IPS-18a (cell line): Measurements from ENCODE around the gene UNC5C.

Experiments used
- H3K27ac ChIP-seq: one replicate; pipeline ENCODE4 v1.5.1; 2013; ENCODE audit warnings: low read length
- H3K27me3 ChIP-seq: one replicate; pipeline ENCODE4 v1.6.1; 2013; ENCODE audit warnings: mild to moderate bottlenecking, low read length; ENCODE audit not compliant: control insufficient read depth, insufficient read depth
- H3K36me3 ChIP-seq: one replicate; pipeline ENCODE4 v1.6.1; 2013; ENCODE audit warnings: low read depth, low read length; ENCODE audit not compliant: control insufficient read depth
- H3K4me1 ChIP-seq: one replicate; pipeline ENCODE4 v1.6.1; 2013; ENCODE audit warnings: low read depth, low read length; ENCODE audit not compliant: control insufficient read depth
- H3K4me3 ChIP-seq: one replicate; pipeline ENCODE4 v1.5.1; 2013; ENCODE audit warnings: low read length
- H3K9ac ChIP-seq: one replicate; pipeline ENCODE4 v1.6.1; 2013; ENCODE audit warnings: mild to moderate bottlenecking, low read length, moderate library complexity
- H3K9me3 ChIP-seq: one replicate; pipeline ENCODE4 v1.6.1; 2013; ENCODE audit warnings: low read depth, low read length; ENCODE audit not compliant: control insufficient read depth

The UNC5C gene

DNA sequence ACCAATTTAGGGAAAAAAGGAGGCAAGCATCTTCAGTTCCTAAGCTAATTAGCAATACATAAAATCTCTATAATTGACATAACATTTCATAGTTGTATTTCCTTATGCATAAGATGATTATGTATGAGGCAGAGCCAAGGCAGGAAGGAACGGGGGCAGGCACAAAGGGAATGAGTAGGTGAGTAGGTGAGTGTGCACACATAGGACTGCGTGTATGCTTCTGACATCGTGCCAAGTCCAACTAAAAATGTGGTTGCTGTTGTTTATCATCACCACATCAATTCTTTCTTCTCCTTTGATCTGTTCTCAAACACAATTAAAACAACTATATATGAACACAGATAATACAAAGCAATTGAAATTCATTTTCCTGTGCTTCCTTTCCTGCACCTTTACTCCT, 131.2 kb downstream of the UNC5C start:
- no peak overlapping the region for H3K27ac ChIP-seq

DNA sequence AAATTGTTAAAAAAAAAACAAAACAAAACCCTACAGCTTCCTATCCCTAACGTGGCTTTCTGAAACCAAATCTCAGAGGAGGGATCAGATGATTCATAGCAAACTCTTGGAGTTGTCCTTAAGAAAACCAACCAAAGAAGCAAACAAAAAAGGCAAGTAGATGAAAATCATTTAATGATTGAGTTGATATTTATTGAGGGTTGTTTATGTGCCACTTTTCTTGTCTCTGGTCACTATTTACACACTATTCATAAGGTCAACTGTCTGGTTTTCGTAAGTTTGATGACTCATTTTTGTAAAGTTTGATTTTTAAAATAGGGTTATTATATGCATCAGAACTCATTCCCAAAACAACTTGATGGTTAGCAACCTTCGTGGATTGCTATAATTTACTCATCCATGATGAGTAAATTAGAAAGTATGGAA, 133.4 kb downstream of the UNC5C start:
- H3K27me3 ChIP-seq: no peaks in the 10 kb centered on the region
- H3K36me3 ChIP-seq: no peaks in the 10 kb centered on the region
- no peaks in the 10 kb centered on the region for H3K4me1 ChIP-seq
- no peaks in the 10 kb centered on the region for H3K9me3 ChIP-seq
- no peak overlapping the region for H3K27ac ChIP-seq
- H3K4me3 ChIP-seq: no peak overlapping the region
- H3K9ac ChIP-seq: no peak overlapping the region

More for the DNA sequence above, 131.2 kb downstream of the UNC5C start:
- Histone ChIP-seq H3K4me3 (no peak overlapping the region), H3K4me1 (no peaks in the 10 kb centered on the region), H3K27me3 (no peaks in the 10 kb centered on the region), H3K9me3 (no peaks in the 10 kb centered on the region), H3K9ac (no peak overlapping the region), H3K36me3 (no peaks in the 10 kb centered on the region)

GRCh38 chr4:95411371-95412088, 137.2 kb downstream of the UNC5C start:
- H3K27me3 ChIP-seq: no peaks in the 10 kb centered on the region
- H3K9ac ChIP-seq: no peak overlapping the region
- no peaks in the 10 kb centered on the region for H3K36me3 ChIP-seq
- H3K4me3 ChIP-seq: no peak overlapping the region
- H3K9me3 ChIP-seq: no peaks in the 10 kb centered on the region
- no peak overlapping the region for H3K27ac ChIP-seq
- H3K4me1 ChIP-seq: no peaks in the 10 kb centered on the region

DNA sequence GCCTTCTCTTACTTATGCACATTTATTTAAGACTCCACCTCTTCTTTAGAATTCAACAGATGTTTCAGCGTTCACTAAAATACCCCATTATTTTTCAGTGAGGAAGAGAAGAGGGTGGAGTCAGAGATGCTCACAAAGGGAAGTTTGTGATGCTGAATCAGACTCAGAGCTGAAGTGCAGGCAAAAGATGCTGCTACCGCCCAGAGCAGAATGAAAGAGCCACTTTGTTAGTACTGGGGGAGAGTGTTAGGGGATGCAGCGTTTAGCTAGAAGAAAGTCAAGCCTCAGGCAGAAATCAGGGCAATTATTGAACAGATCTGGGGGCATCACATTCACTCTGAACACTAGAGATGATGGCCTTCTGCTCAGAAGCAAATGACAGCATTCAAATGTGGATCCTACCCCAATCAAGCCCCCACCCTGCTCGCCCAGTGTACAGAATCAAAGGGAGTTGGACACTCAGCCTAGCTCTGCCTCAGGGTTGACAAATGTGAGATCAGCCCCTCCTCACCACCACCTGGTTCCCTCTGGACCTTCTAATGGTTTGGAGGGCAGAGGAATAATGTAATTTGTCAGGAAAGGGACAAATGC, 138.3 kb downstream of the UNC5C start:
- no peak overlapping the region for H3K4me3 ChIP-seq
- H3K9me3 ChIP-seq: no peaks in the 10 kb centered on the region
- no peak overlapping the region for H3K27ac ChIP-seq
- H3K27me3 ChIP-seq: no peaks in the 10 kb centered on the region
- no peak overlapping the region for H3K9ac ChIP-seq
- H3K36me3 ChIP-seq: no peaks in the 10 kb centered on the region
- no peaks in the 10 kb centered on the region for H3K4me1 ChIP-seq

- H3K27ac ChIP-seq: no peak overlapping the region
- no peaks in the 10 kb centered on the region for H3K27me3 ChIP-seq
- no peaks in the 10 kb centered on the region for H3K9me3 ChIP-seq
- no peaks in the 10 kb centered on the region for H3K36me3 ChIP-seq
- no peak overlapping the region for H3K4me3 ChIP-seq
- H3K4me1 ChIP-seq: no peaks in the 10 kb centered on the region
- no peak overlapping the region for H3K9ac ChIP-seq
Measured at GRCh38 chr4:95409750-95410149, 139.0 kb downstream of the UNC5C start.

- H3K4me1 ChIP-seq: no peaks in the 10 kb centered on the region
- H3K9me3 ChIP-seq: no peaks in the 10 kb centered on the region
- H3K4me3 ChIP-seq: no peak overlapping the region
- H3K9ac ChIP-seq: no peak overlapping the region
- H3K36me3 ChIP-seq: no peaks in the 10 kb centered on the region
- no peaks in the 10 kb centered on the region for H3K27me3 ChIP-seq
- H3K27ac ChIP-seq: no peak overlapping the region
Measured at GRCh38 chr4:95409127-95409526, 139.6 kb downstream of the UNC5C start.

- Histone ChIP-seq H3K36me3 (no peaks in the 10 kb centered on the region), H3K4me3 (no peak overlapping the region), H3K27ac (no peak overlapping the region), H3K4me1 (peaks cover 18% of the 10 kb centered on the region), H3K27me3 (no peaks in the 10 kb centered on the region), H3K9ac (no peak overlapping the region), H3K9me3 (no peaks in the 10 kb centered on the region)
Measured at GRCh38 chr4:95402299-95402698, 146.5 kb downstream of the UNC5C start.

- no peak overlapping the region for H3K27ac ChIP-seq
- no peak overlapping the region for H3K4me3 ChIP-seq
- peaks cover 18% of the 10 kb centered on the region for H3K4me1 ChIP-seq
- H3K9me3 ChIP-seq: no peaks in the 10 kb centered on the region
- H3K27me3 ChIP-seq: no peaks in the 10 kb centered on the region
- no peak overlapping the region for H3K9ac ChIP-seq
- H3K36me3 ChIP-seq: no peaks in the 10 kb centered on the region
Measured at GRCh38 chr4:95398217-95398616, 150.6 kb downstream of the UNC5C start.

DNA sequence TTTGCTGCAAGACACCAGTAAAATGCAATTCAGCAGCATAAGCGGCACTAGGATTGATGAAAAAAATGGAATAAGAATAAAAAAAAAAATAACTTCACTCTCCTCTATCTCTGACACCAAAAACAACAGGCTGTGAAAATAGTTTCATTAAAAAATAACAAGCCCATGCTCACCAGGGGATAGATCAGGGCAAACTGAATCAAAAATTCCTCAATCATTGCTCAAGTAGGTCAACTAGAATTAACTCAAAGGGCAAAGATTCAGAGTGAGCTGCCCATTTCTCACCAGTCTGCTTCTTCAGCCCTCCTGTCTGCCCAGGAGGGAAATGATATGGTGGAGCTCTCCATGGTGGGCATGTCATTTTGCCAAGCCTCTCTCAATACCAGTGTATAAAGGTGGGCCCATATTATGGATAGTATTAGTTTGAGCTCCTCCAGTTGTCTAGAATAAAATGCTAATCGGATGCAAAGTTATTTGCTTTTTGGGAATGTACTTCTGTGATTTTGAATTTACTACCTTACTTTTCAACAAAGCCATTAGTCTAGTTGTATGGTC, 153.9 kb downstream of the UNC5C start:
- no peak overlapping the region for H3K9ac ChIP-seq
- H3K27me3 ChIP-seq: peaks cover 9% of the 10 kb centered on the region
- no peak overlapping the region for H3K4me3 ChIP-seq
- H3K4me1 ChIP-seq: peaks cover 16% of the 10 kb centered on the region
- no peaks in the 10 kb centered on the region for H3K9me3 ChIP-seq
- H3K36me3 ChIP-seq: no peaks in the 10 kb centered on the region
- H3K27ac ChIP-seq: no peak overlapping the region

- Histone ChIP-seq H3K36me3 (no peaks in the 10 kb centered on the region), H3K27ac (no peak overlapping the region), H3K27me3 (peaks cover 16% of the 10 kb centered on the region), H3K9me3 (no peaks in the 10 kb centered on the region), H3K4me1 (peaks cover 13% of the 10 kb centered on the region), H3K4me3 (no peak overlapping the region), H3K9ac (no peak overlapping the region)
Measured at GRCh38 chr4:95393821-95394220, 155.0 kb downstream of the UNC5C start.

- H3K27me3 ChIP-seq: peaks cover 65% of the 10 kb centered on the region
Measured at GRCh38 chr4:95388911-95389310, 159.9 kb downstream of the UNC5C start.

DNA sequence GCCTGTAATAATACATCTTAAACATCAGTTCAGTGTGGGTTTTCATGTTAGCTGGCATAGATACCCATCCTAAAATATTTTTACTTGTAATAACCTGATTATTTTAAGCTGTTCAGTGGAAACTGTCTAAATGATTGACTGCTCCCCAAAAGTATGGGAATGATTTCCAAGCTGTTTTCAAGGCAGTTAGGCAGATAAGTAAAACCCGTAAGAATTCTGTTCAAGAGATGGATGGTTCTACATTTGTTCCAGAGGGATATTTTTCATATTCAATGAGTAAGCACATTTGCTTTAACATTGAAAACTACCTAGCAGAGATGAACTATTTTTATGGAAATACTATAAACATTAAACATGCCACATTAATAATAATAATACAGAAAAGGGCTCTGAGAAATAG, 161.1 kb downstream of the UNC5C start:
- no peaks in the 10 kb centered on the region for H3K36me3 ChIP-seq
- H3K27me3 ChIP-seq: peaks cover 77% of the 10 kb centered on the region
- H3K9ac ChIP-seq: no peak overlapping the region
- H3K27ac ChIP-seq: no peak overlapping the region
- H3K4me3 ChIP-seq: no peak overlapping the region
- H3K4me1 ChIP-seq: peaks cover 8% of the 10 kb centered on the region
- H3K9me3 ChIP-seq: no peaks in the 10 kb centered on the region

More at GRCh38 chr4:95388911-95389310, 159.9 kb downstream of the UNC5C start:
- H3K4me3 ChIP-seq: no peak overlapping the region
- H3K9ac ChIP-seq: no peak overlapping the region
- H3K27ac ChIP-seq: no peak overlapping the region
- no peaks in the 10 kb centered on the region for H3K9me3 ChIP-seq
- H3K36me3 ChIP-seq: no peaks in the 10 kb centered on the region
- peaks cover 8% of the 10 kb centered on the region for H3K4me1 ChIP-seq
